Measurements from ENCODE around the gene KCNC4.

GRCh38 chr1:110174961-110175360, 35.2 kb upstream of the KCNC4 start:
- TF ChIP-seq POLR2AphosphoS5 (IDR thresholded peaks at IDR 0.05), result no peak
- no peak for TF ChIP-seq CTCF (IDR thresholded peaks at IDR 0.05)
- no peak for TF ChIP-seq POLR2A (IDR thresholded peaks at IDR 0.05)
- no peak for TF ChIP-seq EP300 (IDR thresholded peaks at IDR 0.05)

Data from stomach (tissue), 4 donors.